Dendritic cell treated with granulocyte-macrophage colony-stimulating factor and Interleukin-4, amounts not matched to agents 40 ng/mL and 50 ng/mL, for 4 days (primary cell): ENCODE results near the gene PCBP3.

Experiments used
- H3K27ac Mint-ChIP-seq: one replicate; pipeline ENCODE4 v1.8.0; 2022; ENCODE audit warnings: mild to moderate bottlenecking, mixed read lengths
- H3K27me3 Mint-ChIP-seq: one replicate; pipeline ENCODE4 v1.8.0; 2022; ENCODE audit warnings: mild to moderate bottlenecking, mixed read lengths
- H3K36me3 Mint-ChIP-seq: one replicate; pipeline ENCODE4 v1.8.0; 2022; ENCODE audit warnings: low read depth, mixed read lengths
- H3K4me1 Mint-ChIP-seq: one replicate; pipeline ENCODE4 v1.8.0; 2022; ENCODE audit warnings: low read depth, mixed read lengths
- H3K4me3 Mint-ChIP-seq: one replicate; pipeline ENCODE4 v1.8.0; 2022; ENCODE audit warnings: mild to moderate bottlenecking, moderate library complexity, mixed read lengths
- H3K9me3 Mint-ChIP-seq: one replicate; pipeline ENCODE4 v1.8.0; 2022; ENCODE audit warnings: mixed read lengths
- intact Hi-C: fragments of 100-400 bp; cut with micrococcal nuclease; formaldehyde crosslinking; loops from one replicate; pipeline ENCODE4 v1.15.0; 2022

The PCBP3 gene

DNA sequence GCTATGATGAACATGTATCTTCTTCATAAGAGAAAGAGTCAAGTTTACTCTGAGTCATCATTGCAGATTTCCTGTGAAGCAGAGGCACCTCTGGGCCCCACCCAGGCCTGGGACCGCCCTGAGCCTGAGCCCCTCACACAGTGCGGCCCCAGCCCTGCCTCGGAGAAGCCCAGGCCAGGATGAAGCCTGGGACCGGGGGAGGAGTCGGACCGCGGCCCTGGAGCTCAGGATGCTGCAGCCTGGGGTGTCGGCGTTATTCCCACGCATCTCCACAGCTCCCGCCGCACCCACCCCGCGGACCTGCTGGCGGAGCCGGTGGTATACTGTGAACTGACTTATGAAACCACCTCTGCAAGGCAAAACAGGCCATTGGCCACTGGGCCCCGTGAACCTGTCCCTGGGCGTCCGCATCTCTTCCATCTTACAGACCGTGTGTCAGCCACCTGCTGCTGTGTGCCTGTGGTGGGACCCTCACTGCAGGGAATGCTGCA, 335.7 kb downstream of the PCBP3 start:
- H3K9me3 Mint-ChIP-seq, result no peaks in the 10 kb centered on the region
- peaks cover 16% of the 10 kb centered on the region for H3K4me1 Mint-ChIP-seq
- H3K36me3 Mint-ChIP-seq, result no peaks in the 10 kb centered on the region
- no peak overlapping the region for H3K4me3 Mint-ChIP-seq
- intact Hi-C loops, result no loop called here
- no peak overlapping the region for H3K27ac Mint-ChIP-seq
- H3K27me3 Mint-ChIP-seq, result peaks cover 65% of the 10 kb centered on the region

GRCh38 chr21:45979651-45980050, 336.1 kb downstream of the PCBP3 start:
- peaks cover 64% of the 10 kb centered on the region for H3K27me3 Mint-ChIP-seq
- H3K4me3 Mint-ChIP-seq, result no peak overlapping the region
- intact Hi-C loops, result no loop called here

GRCh38 chr21:45980271-45980670, 336.7 kb downstream of the PCBP3 start:
- H3K9me3 Mint-ChIP-seq, result no peaks in the 10 kb centered on the region
- H3K4me1 Mint-ChIP-seq, result peaks cover 5% of the 10 kb centered on the region
- H3K27ac Mint-ChIP-seq, result no peak overlapping the region
- no peaks in the 10 kb centered on the region for H3K36me3 Mint-ChIP-seq
- peaks cover 63% of the 10 kb centered on the region for H3K27me3 Mint-ChIP-seq
- no peak overlapping the region for H3K4me3 Mint-ChIP-seq
- intact Hi-C loops, result no loop called here

More at GRCh38 chr21:45979651-45980050, 336.1 kb downstream of the PCBP3 start:
- peaks cover 12% of the 10 kb centered on the region for H3K4me1 Mint-ChIP-seq
- H3K9me3 Mint-ChIP-seq, result no peaks in the 10 kb centered on the region
- H3K36me3 Mint-ChIP-seq, result no peaks in the 10 kb centered on the region
- no peak overlapping the region for H3K27ac Mint-ChIP-seq

- no peaks in the 10 kb centered on the region for H3K9me3 Mint-ChIP-seq
- H3K27ac Mint-ChIP-seq, result no peak overlapping the region
- H3K36me3 Mint-ChIP-seq, result no peaks in the 10 kb centered on the region
- no peak overlapping the region for H3K4me3 Mint-ChIP-seq
- H3K4me1 Mint-ChIP-seq, result peaks cover 1% of the 10 kb centered on the region
- intact Hi-C loops, result no loop called here
- H3K27me3 Mint-ChIP-seq, result peaks cover 59% of the 10 kb centered on the region
These were observed 337.2 kb downstream of the PCBP3 start for GRCh38 chr21:45980697-45981096.

DNA sequence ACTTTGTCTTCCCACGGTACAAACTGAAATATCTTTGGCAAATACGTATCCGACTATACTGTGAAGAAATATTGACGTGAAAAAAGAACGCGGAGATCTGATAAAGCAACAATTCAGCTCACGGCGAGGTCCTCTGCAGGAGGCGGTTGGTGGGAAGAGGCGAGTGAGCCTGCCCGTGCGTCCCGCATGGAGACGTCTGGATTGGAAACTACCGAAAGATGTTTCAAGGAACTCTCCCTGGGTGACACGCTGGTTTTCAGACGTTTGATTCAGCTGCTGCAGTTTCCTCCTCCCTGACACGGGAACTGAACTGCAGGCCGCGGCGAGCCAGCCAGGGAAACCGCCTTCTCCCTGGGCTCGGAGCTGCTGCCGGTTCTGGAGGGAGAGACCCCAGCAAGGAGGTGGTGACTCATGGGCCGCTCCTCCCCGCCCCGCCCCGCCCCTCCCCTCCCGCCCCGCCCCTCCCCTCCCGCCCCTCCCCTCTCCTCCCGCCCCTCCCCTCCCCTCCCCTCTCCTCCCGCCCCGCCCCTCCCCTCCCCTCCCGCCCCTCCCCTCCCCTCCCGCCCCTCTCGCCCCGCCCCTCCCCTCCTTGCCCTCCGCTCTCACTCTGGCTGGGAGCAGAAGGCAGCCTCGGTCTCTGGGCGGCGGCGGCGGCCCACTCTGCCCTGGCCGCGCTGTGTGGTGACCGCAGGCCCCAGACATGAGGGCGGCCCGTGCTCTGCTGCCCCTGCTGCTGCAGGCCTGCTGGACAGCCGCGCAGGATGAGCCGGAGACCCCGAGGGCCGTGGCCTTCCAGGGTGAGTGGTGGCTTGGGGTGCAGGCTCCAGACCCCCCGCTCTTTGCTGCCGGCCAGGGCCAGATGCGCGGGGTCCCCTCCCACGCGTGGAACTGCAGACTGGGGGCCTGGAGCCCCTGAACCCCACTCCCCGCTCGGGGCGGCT, 337.9 kb downstream of the PCBP3 start, which contains the start of gene COL6A1:
TSS of gene COL6A1 (plus strand) at position 620 of the 941 bp plus-strand sequence. CDS start at position 701, 81 bp downstream.
- Mint-ChIP-seq H3K9me3 (no peaks in the 10 kb centered on the region), H3K36me3 (no peaks in the 10 kb centered on the region), H3K27ac (no peak within 1 kb of the TSS), H3K27me3 (peaks cover 52% of the 10 kb centered on the region), H3K4me1 (no peaks in the 10 kb centered on the region), H3K4me3 (peak within 1 kb of the TSS; percentile 24)
- intact Hi-C loops, result no loop called here

DNA sequence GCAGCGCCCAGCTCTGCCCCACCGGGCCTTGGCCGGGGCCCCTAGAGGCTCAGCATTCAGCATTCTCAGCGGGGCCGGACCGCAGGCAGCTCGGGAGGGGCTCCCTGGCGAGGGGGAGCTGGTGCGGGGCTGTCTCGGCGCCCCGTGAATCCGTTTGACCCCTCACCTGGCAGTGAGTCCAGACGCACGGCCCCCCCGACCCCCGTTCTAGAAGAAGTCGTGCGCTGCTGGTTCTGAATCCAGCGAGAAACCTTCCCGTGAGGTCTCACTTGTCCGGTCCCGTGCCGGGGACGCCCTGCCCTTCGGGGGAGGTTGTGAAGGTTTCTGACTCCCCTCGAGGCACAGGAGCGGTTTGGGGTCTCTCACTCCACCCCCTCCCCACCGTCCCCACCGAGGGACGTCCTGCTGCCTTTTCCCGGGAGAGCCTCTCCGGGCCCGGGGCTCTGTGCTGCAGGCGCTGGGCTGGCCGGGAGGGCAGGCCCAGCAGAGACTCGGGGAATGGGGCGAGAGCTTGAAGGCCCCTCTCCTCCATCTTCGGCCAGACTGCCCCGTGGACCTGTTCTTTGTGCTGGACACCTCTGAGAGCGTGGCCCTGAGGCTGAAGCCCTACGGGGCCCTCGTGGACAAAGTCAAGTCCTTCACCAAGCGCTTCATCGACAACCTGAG, 338.7 kb downstream of the PCBP3 start:
- H3K4me1 Mint-ChIP-seq, result no peaks in the 10 kb centered on the region
- no peaks in the 10 kb centered on the region for H3K9me3 Mint-ChIP-seq
- peaks cover 44% of the 10 kb centered on the region for H3K27me3 Mint-ChIP-seq
- intact Hi-C loops, result no loop called here
- H3K36me3 Mint-ChIP-seq, result no peaks in the 10 kb centered on the region
- H3K27ac Mint-ChIP-seq, result no peak overlapping the region
- peak overlapping the region; percentile 24 for H3K4me3 Mint-ChIP-seq

GRCh38 chr21:45982758-45983648, 339.5 kb downstream of the PCBP3 start:
- Mint-ChIP-seq H3K4me1 (no peaks in the 10 kb centered on the region), H3K9me3 (no peaks in the 10 kb centered on the region), H3K27me3 (peaks cover 40% of the 10 kb centered on the region), H3K4me3 (no peak overlapping the region), H3K27ac (no peak overlapping the region), H3K36me3 (no peaks in the 10 kb centered on the region)
- intact Hi-C loops, result no loop called here

GRCh38 chr21:45983649-45983965, 340.1 kb downstream of the PCBP3 start:
- intact Hi-C loops, result no loop called here
- no peak overlapping the region for H3K27ac Mint-ChIP-seq
- no peak overlapping the region for H3K4me3 Mint-ChIP-seq
- H3K4me1 Mint-ChIP-seq, result no peaks in the 10 kb centered on the region
- peaks cover 33% of the 10 kb centered on the region for H3K27me3 Mint-ChIP-seq
- H3K9me3 Mint-ChIP-seq, result no peaks in the 10 kb centered on the region
- no peaks in the 10 kb centered on the region for H3K36me3 Mint-ChIP-seq

- no peaks in the 10 kb centered on the region for H3K9me3 Mint-ChIP-seq
- H3K4me3 Mint-ChIP-seq, result no peak overlapping the region
- H3K27ac Mint-ChIP-seq, result no peak overlapping the region
- peaks cover 30% of the 10 kb centered on the region for H3K27me3 Mint-ChIP-seq
- intact Hi-C loops, result no loop called here
- no peaks in the 10 kb centered on the region for H3K4me1 Mint-ChIP-seq
- H3K36me3 Mint-ChIP-seq, result no peaks in the 10 kb centered on the region
These were observed 340.5 kb downstream of the PCBP3 start for GRCh38 chr21:45983981-45984551.

DNA sequence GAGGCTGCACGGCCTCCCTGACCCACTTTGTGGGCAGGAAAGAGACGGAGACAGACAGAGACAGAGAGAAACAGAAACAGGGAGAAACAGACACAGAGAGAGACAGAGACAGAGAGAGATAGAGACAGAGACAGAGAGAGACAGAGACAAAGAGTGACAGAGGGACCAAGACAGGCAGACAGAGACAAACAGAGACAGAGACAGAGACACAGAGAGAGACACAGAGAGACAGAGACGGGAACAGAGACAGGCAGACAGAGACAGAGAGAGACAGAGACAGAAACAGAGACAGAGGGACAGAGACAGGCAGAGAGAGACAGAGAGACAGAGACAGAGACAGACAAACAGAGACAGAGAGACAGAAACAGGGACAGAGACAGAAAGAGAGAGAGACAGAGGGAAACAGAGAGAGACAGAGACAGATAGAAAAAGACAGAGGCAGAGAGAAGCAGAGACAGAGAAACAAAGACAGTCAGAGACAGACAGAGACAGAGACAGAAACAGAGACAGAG, 341.1 kb downstream of the PCBP3 start:
- Mint-ChIP-seq H3K9me3 (no peaks in the 10 kb centered on the region), H3K27me3 (peaks cover 24% of the 10 kb centered on the region), H3K27ac (no peak overlapping the region), H3K36me3 (no peaks in the 10 kb centered on the region), H3K4me1 (no peaks in the 10 kb centered on the region), H3K4me3 (no peak overlapping the region)
- intact Hi-C loops, result no loop called here

DNA sequence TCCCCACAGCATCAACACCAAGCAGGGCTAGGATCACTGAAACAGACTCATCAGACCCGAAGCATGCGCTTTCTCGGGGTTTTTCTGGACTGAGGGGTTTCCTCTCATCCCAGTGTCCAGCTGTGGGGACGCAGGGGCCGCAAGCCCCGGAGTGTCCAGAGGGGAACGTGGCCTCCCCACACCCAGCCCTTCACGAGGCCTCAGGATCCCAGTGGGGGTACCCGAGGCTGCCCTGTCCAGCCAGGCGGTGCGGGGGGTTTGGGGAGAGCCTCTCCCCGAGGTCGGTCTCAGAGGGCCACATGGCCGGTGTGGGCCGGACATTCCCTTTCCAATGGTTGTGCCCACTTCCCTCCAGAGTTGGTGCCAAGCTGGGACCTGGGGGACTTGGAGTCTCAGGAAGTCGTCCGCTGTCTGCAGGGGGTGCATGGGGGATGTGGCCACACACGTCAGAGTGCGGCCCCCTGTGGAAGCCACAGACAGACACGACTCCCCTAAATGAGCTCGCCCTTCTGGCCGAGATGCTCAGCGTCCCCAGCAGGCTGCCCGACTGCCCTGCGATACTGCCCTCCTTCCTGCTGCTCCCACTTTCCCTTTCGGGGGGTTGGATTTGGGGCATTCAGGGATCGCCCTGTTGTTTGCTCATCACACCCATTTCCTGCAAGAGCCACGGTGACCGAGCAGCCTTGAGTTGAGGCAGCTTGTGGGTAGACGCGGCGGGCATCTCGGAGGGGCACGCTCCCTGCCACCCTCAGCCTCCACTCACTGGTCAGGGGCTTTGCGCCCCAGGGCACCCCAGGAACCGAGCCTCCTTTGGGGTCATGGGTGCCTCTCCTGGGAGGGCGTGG, 342.2 kb downstream of the PCBP3 start:
- H3K9me3 Mint-ChIP-seq, result no peaks in the 10 kb centered on the region
- no peak overlapping the region for H3K4me3 Mint-ChIP-seq
- H3K4me1 Mint-ChIP-seq, result no peaks in the 10 kb centered on the region
- H3K36me3 Mint-ChIP-seq, result no peaks in the 10 kb centered on the region
- H3K27me3 Mint-ChIP-seq, result peaks cover 22% of the 10 kb centered on the region
- no peak overlapping the region for H3K27ac Mint-ChIP-seq
- intact Hi-C loops, result no loop called here

DNA sequence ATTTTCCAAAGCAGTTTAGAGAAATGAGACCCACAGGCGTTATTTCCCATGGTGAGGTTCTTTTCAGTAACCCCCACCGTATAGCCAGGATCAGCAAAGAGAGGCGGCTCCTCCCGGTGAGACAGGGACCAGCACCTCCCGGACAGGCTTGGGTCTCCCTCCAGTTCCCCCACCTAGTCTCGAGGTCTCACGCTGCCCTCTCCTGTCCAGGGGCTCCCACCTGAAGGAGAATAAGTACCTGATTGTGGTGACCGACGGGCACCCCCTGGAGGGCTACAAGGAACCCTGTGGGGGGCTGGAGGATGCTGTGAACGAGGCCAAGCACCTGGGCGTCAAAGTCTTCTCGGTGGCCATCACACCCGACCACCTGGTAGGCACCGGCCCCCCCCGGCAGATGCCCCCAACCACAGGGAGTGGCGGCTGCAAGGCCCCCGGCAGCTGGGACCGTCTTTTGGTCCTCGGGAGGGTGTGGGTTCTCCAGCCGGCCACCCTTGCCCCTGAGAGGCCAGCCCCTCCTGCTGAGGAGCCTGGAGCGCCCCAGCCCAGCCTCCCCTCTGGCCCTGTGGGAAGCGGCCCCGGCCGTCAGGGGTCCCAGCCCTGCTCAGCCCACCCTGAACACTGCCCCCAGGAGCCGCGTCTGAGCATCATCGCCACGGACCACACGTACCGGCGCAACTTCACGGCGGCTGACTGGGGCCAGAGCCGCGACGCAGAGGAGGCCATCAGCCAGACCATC, 343.0 kb downstream of the PCBP3 start:
- no peaks in the 10 kb centered on the region for H3K9me3 Mint-ChIP-seq
- no peaks in the 10 kb centered on the region for H3K4me1 Mint-ChIP-seq
- H3K36me3 Mint-ChIP-seq, result no peaks in the 10 kb centered on the region
- intact Hi-C loops, result no loop called here
- peaks cover 22% of the 10 kb centered on the region for H3K27me3 Mint-ChIP-seq
- no peak overlapping the region for H3K4me3 Mint-ChIP-seq
- no peak overlapping the region for H3K27ac Mint-ChIP-seq
